MM.1S (cell line): ENCODE data around the gene URB1.

Experiments
- DNase-seq: peaks from one replicate; pipeline ENCODE4 v3.0.0-alpha.2; 2015
- H2AFZ ChIP-seq: fragments of 300-600 bp; sonication (generic); 2 replicates; pipeline ENCODE4 v1.6.0; 2016; ENCODE audit warnings: antibody characterized with exemption, low read length
- H3F3A ChIP-seq: fragments of 300-600 bp; sonication (generic); 2 replicates; pipeline ENCODE4 v1.6.1; 2016; ENCODE audit warnings: mild to moderate bottlenecking, antibody characterized with exemption, low read length, moderate library complexity, mixed read lengths; ENCODE audit not compliant: insufficient read depth
- H3K27ac ChIP-seq: fragments of 300-600 bp; sonication (generic); 2 replicates; pipeline ENCODE4 v1.5.1; 2016; ENCODE audit warnings: mild to moderate bottlenecking, low read length
- H3K27me3 ChIP-seq: fragments of 300-600 bp; sonication (generic); replicated peaks from 2 replicates; pipeline ENCODE4 v1.6.0; 2016; ENCODE audit warnings: low read length; ENCODE audit not compliant: insufficient read depth
- H3K36me3 ChIP-seq: fragments of 300-600 bp; sonication (generic); replicated peaks from 2 replicates; pipeline ENCODE4 v1.6.1; 2016; ENCODE audit warnings: mild to moderate bottlenecking, low read length, mixed read lengths; ENCODE audit not compliant: insufficient read depth
- H3K4me1 ChIP-seq: fragments of 300-600 bp; sonication (generic); 2 replicates; pipeline ENCODE4 v1.6.1; 2016; ENCODE audit warnings: low read length, mixed read lengths
- H3K4me2 ChIP-seq: fragments of 300-600 bp; sonication (generic); 2 replicates; pipeline ENCODE4 v1.6.0; 2016; ENCODE audit warnings: low read depth, low read length
- H3K4me3 ChIP-seq: fragments of 300-600 bp; sonication (generic); 2 replicates; pipeline ENCODE4 v1.5.1; 2016; ENCODE audit warnings: low read length, mixed read lengths
- H3K79me2 ChIP-seq: fragments of 300-600 bp; sonication (generic); 2 replicates; pipeline ENCODE4 v1.6.1; 2016; ENCODE audit warnings: mixed run types, low read length, mixed read lengths
- H3K9ac ChIP-seq: fragments of 300-600 bp; sonication (generic); 2 replicates; pipeline ENCODE4 v1.6.1; 2016; ENCODE audit warnings: low read length, mixed read lengths
- H3K9me2 ChIP-seq: fragments of 300-600 bp; sonication (generic); replicated peaks from 2 replicates; pipeline ENCODE4 v1.6.1; 2016; ENCODE audit warnings: mild to moderate bottlenecking, low read length, mixed read lengths; ENCODE audit not compliant: insufficient read depth
- H3K9me3 ChIP-seq: fragments of 300-600 bp; sonication (generic); replicated peaks from 2 replicates; pipeline ENCODE4 v1.6.1; 2016; ENCODE audit warnings: mild to moderate bottlenecking, low read length, mixed read lengths; ENCODE audit not compliant: insufficient read depth
- H4K20me1 ChIP-seq: fragments of 300-600 bp; sonication (generic); 2 replicates; pipeline ENCODE4 v1.6.1; 2016; ENCODE audit warnings: mild to moderate bottlenecking, low read length, moderate library complexity, mixed read lengths; ENCODE audit not compliant: insufficient read depth
- EZH2 ChIP-seq: fragments of 300-600 bp; sonication (generic); optimal IDR thresholded peaks from 2 replicates; pipeline ENCODE3; 2017; ENCODE audit warnings: low read depth, mild to moderate bottlenecking, antibody characterized with exemption, low read length, mixed read lengths
- EZH2phosphoT487 ChIP-seq: fragments of 300-600 bp; sonication (generic); IDR thresholded peaks from 2 replicates; pipeline ENCODE4 v1.6.1; 2018; ENCODE audit warnings: antibody characterized with exemption, low read length
- TF ChIP-seq, protein P1 (sequence below): fragments of 300-600 bp; sonication (generic); IDR thresholded peaks from 2 replicates; pipeline ENCODE4 v1.5.1; 2016; ENCODE audit warnings: antibody characterized with exemption, low read length, mixed read lengths

Gene URB1

DNA sequence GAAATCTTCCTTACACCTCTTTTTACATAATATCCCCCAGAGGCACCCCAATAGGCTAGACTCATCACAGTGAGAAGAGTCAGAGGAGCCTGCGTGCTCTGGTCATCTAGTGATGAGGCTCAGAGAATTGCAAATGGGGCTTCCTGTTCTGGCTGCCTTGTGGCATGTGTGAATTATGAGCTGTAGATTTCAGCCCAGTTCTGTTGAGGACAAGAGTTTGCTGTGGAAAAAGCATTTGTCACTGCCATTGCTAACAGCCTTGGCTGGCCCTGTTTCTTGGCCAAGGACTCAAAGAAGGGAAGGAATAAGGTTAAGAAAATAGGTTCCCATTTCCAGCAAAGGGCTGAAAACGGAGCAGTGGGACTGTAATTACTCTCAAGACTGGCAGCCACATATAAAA, 63.5 kb downstream of the URB1 start:
- no peak overlapping the region for H3K9ac ChIP-seq
- no peaks in the 10 kb centered on the region for H3K27me3 ChIP-seq
- no peaks in the 10 kb centered on the region for H3K9me2 ChIP-seq
- no peaks in the 10 kb centered on the region for H3K79me2 ChIP-seq
- H3F3A ChIP-seq, result no peaks in the 10 kb centered on the region
- H3K4me1 ChIP-seq, result no peaks in the 10 kb centered on the region
- TF ChIP-seq EZH2, result no peak
- TF ChIP-seq, protein P1, sequence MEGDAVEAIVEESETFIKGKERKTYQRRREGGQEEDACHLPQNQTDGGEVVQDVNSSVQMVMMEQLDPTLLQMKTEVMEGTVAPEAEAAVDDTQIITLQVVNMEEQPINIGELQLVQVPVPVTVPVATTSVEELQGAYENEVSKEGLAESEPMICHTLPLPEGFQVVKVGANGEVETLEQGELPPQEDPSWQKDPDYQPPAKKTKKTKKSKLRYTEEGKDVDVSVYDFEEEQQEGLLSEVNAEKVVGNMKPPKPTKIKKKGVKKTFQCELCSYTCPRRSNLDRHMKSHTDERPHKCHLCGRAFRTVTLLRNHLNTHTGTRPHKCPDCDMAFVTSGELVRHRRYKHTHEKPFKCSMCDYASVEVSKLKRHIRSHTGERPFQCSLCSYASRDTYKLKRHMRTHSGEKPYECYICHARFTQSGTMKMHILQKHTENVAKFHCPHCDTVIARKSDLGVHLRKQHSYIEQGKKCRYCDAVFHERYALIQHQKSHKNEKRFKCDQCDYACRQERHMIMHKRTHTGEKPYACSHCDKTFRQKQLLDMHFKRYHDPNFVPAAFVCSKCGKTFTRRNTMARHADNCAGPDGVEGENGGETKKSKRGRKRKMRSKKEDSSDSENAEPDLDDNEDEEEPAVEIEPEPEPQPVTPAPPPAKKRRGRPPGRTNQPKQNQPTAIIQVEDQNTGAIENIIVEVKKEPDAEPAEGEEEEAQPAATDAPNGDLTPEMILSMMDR, result no peak
- TF ChIP-seq EZH2phosphoT487, result no peak
- no peak overlapping the region for H3K4me3 ChIP-seq
- H3K36me3 ChIP-seq, result peaks cover 7% of the 10 kb centered on the region
- no peak overlapping the region for H3K27ac ChIP-seq
- H3K9me3 ChIP-seq, result no peaks in the 10 kb centered on the region
- H4K20me1 ChIP-seq, result no peaks in the 10 kb centered on the region
- H3K4me2 ChIP-seq, result no peak overlapping the region
- no peak overlapping the region for H2AFZ ChIP-seq
- DNase-seq, result no peak

- Histone ChIP-seq H3K27me3 (no peaks in the 10 kb centered on the region), H3K9ac (no peak overlapping the region)
Measured at GRCh38 chr21:32328595-32328994, 64.2 kb downstream of the URB1 start.

DNA sequence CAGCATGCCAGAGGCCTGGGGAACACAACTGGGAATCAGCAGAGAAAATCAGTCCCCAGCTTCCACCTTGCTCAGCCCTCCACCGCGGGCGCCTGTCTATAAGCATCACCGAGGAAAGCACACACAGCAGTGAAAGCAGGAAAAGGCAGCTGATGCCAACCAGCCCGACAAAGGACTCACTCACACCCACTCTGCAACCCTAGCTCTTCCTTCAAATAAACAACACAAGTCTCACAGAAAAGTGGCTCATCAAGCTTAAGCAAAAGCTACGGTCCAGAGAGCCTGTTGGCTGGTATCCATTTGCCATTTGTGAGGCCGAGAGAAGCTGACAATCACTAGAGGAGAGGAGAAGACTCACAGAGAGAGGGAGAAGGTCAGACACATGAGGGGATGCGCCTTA, 67.1 kb downstream of the URB1 start:
- Histone ChIP-seq H3K9me3 (no peaks in the 10 kb centered on the region), H3F3A (no peaks in the 10 kb centered on the region), H3K4me1 (no peaks in the 10 kb centered on the region), H3K9ac (no peak overlapping the region), H3K27me3 (no peaks in the 10 kb centered on the region), H3K27ac (no peak overlapping the region), H3K36me3 (peaks cover 30% of the 10 kb centered on the region), H3K4me2 (no peak overlapping the region), H3K79me2 (no peaks in the 10 kb centered on the region), H2AFZ (no peak overlapping the region), H4K20me1 (no peaks in the 10 kb centered on the region), H3K9me2 (no peaks in the 10 kb centered on the region), H3K4me3 (no peak overlapping the region)
- no peak for DNase-seq
- TF ChIP-seq EZH2 (no peak), EZH2phosphoT487 (no peak)
- TF ChIP-seq, protein P1, result no peak

More at GRCh38 chr21:32328595-32328994, 64.2 kb downstream of the URB1 start:
- Histone ChIP-seq H3K36me3 (peaks cover 14% of the 10 kb centered on the region), H3K9me2 (no peaks in the 10 kb centered on the region), H2AFZ (no peak overlapping the region), H3K4me2 (no peak overlapping the region), H4K20me1 (no peaks in the 10 kb centered on the region), H3K9me3 (no peaks in the 10 kb centered on the region), H3K4me1 (no peaks in the 10 kb centered on the region), H3K27ac (no peak overlapping the region), H3K4me3 (no peak overlapping the region), H3K79me2 (no peaks in the 10 kb centered on the region), H3F3A (no peaks in the 10 kb centered on the region)
- no peak for DNase-seq
- no peak for TF ChIP-seq EZH2phosphoT487
- TF ChIP-seq, protein P1, result no peak
- TF ChIP-seq EZH2, result no peak
